Fibroblast of the aortic adventitia (primary cell): ENCODE measurements around the gene SERF1B. TPM values are rescaled to one million over a fixed set of nuclear protein-coding genes. Genes with fewer than 3 reads are reported as not detected.
"Not testable (repeated sequence)": the region's sequence is repeated elsewhere in the genome, so short reads cannot be mapped to it uniquely, and the experiment has no call there.

ENCODE experiments used
- DNase-seq: peaks from one replicate; pipeline ENCODE4 v3.0.0-alpha.2; 2010; ENCODE audit warnings: low read depth
- H3K4me3 ChIP-seq: 2 replicates; pipeline ENCODE4 v1.5.1; 2011; ENCODE audit warnings: low read depth, mild to moderate bottlenecking, control low read depth, low read length, moderate library complexity
- small RNA-seq: library from RNA; depleted of rRNA; stranded (forward); fragments of <200 nt; gene quantifications from one replicate; pipeline ENCODE3, GENCODE V24; 2012
- total RNA-seq: library from RNA; depleted of rRNA; stranded (reverse); fragments of >200 nt; gene quantifications from 2 replicates; pipeline ENCODE4 v1.2.3, GENCODE V29; 2012; ENCODE audit warnings: low replicate concordance

SERF1B gene
- 10.9 and 18.1 TPM in 2 replicates for total RNA-seq

DNA sequence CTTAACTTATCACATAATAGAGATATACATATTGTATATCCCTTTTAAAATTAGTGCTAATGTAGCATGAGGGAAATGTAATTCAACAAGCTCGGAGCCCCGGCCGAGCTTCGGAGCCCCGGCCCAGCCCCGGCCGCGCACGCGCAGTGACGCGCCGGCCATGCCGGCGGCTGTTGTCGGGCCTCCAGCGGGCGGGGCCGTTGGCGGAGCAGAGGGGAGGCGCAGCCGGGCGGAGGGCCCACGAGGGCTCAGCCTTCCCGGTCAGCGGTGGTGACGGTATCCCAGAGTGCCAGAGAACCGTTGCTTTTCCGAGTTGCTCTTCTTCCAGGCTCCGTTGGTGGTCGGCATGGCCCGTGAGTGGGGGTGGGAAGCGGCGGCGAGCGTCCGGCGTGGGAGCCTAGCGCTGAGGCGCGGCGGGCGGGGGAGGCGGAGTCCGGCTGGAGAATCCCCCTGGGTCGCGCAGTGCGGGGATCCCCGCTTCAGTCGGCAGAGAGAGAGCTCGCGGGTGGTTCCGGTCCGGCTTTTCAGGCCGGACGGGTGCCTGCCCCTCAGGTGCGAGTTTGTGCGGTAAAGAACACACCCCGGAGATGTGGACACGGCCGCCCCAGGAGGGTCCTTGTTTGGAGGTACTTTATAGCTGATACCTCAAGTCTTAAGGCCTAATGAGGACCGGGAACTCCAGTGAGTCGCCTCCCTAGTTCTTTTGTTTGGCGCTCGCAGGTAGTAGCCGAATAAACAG is at the start of gene SERF1B:
SERF1B (plus strand) TSS at position 146 of the 739 bp plus-strand sequence; CDS start at position 347, 201 bp downstream.
- H3K4me3 ChIP-seq, DNase-seq: not testable (repeated sequence)

DNA sequence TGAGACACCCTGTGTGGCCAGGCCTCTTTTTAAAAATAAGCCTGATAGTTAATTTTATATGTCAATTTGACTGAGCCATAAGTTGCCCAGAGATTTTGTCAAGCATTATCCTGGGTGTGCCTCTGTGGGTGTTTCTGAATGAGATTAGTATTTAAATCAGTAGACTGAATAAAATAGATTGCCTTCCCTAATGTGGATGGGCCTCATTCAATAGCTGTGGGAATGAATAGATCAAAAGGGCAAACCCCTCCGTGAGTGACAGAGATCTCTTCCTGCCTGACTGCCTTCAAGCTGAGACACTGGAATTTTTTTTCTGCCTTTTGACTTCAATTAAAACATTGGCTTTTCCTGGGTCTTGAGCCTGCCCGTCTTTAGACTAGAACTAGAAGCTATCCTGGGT is 33.3 kb upstream of the SERF1B start:
- H3K4me3 ChIP-seq, DNase-seq: not testable (repeated sequence)

DNA sequence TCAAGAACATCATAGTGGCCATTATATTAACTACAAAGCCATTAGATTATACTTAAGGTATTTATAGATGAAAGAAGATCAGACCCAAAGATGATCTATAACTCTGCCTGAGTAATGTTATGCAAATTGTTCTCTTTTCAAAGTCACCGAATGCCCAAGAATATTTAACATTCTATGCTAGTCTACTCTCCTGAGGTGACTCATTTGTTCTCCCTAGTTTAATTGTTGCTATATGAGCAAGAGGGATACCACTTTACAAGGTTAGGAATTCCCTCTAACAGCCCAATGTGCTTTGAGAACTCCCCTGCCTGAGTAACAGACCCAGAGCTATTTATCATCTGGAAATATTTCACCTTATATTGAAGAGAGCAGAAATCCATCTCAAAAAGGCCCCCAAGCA is 29.5 kb upstream of the SERF1B start:
- not testable (repeated sequence) for H3K4me3 ChIP-seq

DNA sequence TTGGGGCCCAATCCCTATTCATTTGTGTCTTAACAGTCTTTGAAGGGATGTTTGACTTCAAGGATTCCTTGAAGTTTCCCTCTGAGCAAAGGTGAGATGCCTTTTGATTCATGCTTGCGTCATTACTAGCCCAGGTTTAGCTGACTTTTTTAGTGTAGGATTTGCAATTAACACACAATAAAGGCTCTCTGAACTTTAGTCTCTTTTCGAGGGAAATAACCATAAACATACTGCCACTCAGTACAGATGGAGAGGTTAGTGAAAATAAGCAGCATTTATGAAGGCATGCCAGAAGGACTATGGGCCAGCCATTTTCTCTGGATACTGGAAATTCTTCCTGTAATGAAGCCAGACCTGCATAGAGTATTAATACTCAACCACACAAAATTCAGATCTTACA is 4.4 kb upstream of the SERF1B start:
- DNase-seq, H3K4me3 ChIP-seq: not testable (repeated sequence)

More for the DNA sequence above, 29.5 kb upstream of the SERF1B start:
- DNase-seq: not testable (repeated sequence)

- not testable (repeated sequence) for H3K4me3 ChIP-seq, DNase-seq
Observed at GRCh38 chr5:70025845-70026145, 744 bp downstream of the SERF1B start.

DNA sequence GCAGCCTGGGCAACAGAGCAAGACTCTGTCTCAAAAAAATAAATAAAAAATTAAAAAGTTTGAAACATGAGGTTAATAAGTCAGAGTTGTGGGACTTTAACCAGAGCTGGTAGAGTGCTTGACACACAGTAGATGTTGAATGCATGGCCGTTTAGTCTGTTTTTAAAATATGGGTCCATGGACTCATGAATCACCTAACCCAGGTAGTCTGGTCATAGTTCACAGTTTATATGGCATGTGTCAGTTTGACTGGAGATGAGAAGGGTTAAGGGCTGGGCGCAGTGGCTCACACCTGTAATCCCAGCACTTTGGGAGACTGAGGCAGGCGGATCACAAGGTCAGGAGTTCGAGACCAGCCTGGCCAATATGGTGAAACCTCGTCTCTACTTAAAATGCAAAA is 6.2 kb downstream of the SERF1B start:
- not testable (repeated sequence) for DNase-seq

GRCh38 chr5:70041411-70041810 is 16.4 kb downstream of the SERF1B start:
- not testable (repeated sequence) for H3K4me3 ChIP-seq, DNase-seq

More for the DNA sequence above, 6.2 kb downstream of the SERF1B start:
- H3K4me3 ChIP-seq: not testable (repeated sequence)

- not testable (repeated sequence) for DNase-seq, H3K4me3 ChIP-seq
Observed at GRCh38 chr5:70049790-70050142, 24.7 kb downstream of the SERF1B start.

GRCh38 chr5:70056289-70056942 is 31.4 kb downstream of the SERF1B start:
- H3K4me3 ChIP-seq, DNase-seq: not testable (repeated sequence)

- H3K4me3 ChIP-seq, DNase-seq: not testable (repeated sequence)
Observed at GRCh38 chr5:70057140-70057539, 32.1 kb downstream of the SERF1B start.

DNA sequence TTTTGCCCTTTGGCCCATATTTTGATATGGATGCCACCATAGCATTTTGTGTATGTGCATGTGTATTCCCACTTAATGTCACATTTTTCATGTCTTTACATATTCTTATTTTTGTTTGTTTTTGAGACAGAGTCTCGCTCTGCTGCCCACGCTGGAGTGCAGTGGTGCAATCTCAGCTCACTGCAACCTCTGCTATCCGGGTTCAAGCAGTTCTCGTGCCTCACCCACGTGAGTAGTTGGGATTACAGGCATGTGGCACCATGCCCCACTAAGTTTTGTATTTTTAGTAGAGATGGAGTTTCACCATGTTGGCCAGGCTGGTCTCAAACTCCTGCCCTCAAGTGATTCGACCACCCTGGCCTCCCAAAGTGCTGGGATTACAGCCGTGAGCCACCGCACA is 52.6 kb downstream of the SERF1B start:
- not testable (repeated sequence) for DNase-seq, H3K4me3 ChIP-seq

- DNase-seq, H3K4me3 ChIP-seq: not testable (repeated sequence)
Observed at GRCh38 chr5:70088907-70089464, 63.9 kb downstream of the SERF1B start.

DNA sequence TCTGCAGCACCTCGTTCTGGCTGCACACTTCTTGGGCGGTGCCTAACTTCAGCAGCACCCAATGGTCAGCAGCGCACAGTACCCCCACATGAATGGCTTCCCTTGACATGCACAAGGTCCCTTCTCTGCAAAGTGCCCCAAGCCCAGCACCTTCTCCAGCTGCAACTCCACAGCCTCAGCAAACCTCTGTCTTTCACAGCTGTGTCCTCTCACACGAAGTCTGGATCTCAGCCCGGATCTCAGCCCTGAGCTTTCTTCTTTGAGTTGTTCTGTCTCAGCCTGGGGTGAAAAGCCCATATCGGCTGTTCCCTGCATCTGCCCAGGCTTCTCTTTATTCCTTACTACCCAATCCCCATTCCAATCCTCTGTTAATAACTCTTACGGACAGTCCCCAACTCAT is 66.7 kb downstream of the SERF1B start:
- not testable (repeated sequence) for DNase-seq, H3K4me3 ChIP-seq

Small RNA genes within 50 kb of the gene (small RNA-seq; reads per million reads assigned to genes)
- not detected for gene CDH12P2

Other genes starting within 250 kb of the SERF1B start
- 16.1 and 26.8 TPM in 2 replicates for gene SMN2, start 24.4 kb downstream of the SERF1B start, total RNA-seq